ELF-1 (cell line): Measurements from ENCODE around the gene POLD3.
"Not testable (repeated sequence)": the region's sequence is repeated elsewhere in the genome, so short reads cannot be mapped to it uniquely, and the experiment has no call there.

ENCODE experiments used
- DNase-seq: peaks from one replicate; pipeline ENCODE4 v3.0.0-alpha.2; 2016; ENCODE audit warnings: low read depth, low spot score

The POLD3 gene

DNA sequence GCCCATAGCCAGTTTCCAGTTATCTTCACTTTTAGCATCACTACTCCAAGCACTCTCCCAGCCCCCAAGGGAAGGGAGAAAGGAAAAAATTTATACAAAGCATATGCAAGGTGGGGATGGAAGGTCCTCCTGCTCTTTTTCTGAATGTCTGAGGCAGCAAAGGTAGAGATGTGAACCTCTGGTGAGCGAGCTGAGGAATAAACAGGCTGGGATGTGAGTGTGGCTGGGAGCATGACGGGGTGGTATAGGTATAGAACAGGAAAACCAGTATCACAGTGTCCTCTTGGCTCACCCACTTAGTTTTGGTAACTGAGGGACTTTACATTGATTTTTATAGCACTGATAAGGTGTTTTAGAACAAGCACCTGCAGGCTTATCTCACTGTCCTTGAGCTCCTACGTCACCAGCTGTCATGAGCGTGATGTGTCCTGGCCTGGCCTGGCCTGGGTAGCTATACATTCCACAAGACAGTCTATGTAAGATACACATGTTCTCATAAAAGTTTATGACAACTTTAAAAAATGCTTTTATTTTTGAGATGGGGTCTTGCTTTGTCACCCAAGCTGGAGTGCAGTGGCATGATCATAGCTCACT, 10.3 kb upstream of the POLD3 start:
- DNase-seq, result no peak

DNA sequence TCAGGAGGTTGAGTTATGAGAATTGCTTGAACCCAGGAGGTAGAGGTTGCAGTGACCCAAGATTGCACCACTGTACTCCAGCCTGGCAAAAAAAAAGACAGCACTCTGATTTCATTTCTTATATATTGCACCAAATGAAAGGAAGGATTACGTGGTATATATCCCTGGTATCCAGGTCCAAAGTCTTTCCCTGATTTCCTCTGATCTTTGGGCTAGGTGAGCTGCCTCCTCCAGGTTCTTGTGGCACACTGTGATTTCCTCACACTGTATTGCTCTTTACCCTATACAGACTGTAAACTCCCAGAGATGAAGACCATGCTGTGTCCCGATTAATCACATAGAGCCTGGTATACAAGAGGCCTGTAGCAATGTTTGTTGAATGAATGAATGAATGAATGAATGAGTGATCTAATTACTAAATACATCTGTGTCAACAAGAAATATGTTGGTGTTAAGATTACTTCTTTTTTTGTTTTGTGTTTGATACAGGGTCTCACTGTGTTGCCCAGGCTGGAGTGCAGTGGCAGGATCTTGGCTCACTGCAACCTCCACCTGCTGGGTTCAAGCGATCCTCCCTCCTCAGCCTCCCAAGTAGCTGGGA, 9.3 kb upstream of the POLD3 start:
- DNase-seq, result no peak

DNA sequence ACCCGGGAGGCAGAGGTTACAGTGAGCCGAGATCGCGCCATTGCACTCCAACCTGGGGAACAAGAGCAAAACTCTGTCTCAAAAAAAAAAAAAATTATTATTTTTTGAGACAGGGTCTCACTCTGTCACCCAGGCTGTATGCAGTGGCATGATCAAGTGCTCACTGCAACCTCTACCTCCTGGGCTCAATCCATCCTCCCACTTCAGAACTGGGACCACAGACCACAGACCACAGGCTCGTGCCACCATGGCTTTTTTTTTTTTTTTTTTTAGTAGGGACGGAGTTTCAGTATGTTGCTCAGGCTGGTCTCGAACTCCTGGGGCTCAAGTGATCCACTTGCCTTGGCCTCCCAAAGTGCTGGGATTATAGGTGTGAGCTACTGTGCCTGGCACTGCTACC, 1.9 kb upstream of the POLD3 start:
- DNase-seq, result not testable (repeated sequence)

DNA sequence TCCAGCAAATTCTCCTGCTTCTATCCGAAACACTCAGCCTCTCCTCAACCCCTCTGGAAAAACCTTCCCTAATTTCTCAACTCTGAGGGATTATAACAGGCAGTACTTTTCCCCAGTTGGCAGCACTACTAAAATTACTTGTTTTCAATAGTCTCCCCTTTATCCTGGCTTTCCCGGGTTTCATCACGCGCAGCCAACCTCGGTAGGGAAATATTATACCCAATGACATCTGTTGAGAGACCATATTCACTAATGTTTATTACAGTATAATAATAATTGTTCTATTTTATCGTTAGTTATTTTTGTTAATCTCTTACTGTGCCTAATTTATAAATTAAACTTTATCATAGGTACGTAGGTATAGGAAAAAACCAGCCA, 330 bp upstream of the POLD3 start:
- DNase-seq, result no peak

DNA sequence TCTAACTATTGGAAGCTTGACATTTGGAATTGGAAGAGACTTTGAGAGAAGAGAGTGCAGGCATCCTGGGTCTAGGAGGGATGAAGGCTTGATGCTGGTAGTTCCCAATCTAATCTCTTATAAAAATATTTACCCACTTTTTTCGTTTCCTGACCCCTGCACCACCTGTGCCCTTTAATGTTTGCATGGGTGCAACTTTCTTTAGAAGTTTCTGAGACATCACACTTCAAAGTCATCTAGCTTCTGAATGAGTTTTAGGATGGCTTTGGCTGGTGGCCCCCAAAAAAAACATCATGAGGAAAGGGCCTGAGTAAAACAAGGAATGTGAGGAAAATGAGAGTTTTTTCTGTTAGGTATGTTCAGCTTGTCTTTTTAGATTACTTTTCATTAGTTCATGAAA, 1.1 kb downstream of the POLD3 start:
- no peak for DNase-seq

DNA sequence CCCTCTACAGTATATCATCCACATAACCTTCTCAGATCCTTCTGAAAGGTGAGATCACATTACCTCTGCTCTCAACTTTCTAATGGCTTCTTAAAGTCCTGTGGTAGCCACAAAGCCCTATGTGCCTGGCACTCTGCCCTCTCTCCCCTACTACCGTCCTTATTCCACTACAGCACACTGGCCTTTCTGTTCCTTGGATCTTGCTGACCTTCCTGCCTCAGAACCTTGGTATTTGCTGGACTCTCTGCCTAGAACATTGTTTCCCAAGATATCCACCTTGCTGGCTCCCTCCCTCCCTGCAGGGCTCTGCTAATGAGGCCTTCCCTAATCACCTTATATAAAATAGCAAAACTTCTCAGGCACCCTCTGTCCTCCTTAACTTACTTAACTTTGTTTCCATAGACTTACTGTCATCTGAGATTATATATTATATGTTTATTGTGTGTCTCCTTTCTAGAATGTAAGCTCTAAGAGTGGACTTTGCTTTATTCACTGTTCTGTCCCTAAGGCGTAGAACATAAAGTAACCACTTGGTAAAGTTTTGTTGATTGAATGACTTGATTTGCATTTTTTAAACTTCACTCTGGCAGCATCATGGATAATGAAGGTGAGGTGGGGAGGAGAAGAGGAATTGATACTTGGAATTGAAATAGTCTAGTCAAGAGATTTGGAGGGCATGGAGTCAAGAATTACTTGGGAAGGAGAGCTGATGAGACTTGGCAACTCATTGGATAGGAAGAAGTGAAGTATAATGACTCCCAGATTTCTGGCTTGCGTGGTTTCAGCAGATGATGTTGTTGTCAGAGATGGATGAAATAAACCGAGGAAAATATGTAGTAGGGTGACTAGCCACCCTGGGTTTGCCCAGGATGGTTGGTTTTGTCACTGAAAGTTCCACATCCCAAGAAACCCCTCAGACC, 10.5 kb downstream of the POLD3 start:
- no peak for DNase-seq

DNA sequence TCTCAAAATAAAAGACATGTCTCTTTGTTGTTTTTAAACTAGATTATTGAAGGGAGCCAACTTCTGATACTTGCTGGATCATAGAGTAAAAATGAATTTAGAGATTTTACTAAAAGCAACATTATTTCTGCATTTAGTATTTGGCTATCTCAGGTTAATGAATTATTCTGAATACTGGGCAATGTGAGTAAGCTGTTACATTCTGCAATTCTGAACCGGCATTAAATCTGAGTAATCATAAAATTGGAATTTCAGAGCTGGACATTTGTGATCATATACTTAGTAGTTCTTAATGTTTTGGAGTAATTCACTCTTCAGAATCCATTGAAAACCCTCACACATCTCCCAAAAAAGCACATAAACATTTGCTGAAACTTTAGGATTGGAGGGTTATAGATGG, 11.5 kb downstream of the POLD3 start:
- DNase-seq, result no peak

DNA sequence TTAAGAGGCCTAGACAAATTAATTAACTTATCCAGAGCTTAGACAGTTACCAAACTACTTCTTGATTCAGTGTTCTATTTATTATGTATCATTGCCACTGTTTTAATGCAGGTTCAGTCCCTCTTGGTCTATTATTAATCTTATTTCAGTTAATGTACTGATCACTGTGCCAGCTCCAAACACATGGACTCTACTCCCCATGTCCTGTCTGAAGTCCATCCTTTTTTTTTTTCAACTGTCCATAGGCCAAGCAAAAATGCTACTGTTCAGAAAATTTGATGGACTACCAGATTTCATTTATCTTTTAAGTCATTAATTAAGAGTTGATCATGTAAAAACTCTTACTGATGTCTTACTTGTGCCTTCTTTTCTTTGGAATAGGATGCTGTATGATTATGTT, 11.9 kb downstream of the POLD3 start:
- DNase-seq, result no peak

DNA sequence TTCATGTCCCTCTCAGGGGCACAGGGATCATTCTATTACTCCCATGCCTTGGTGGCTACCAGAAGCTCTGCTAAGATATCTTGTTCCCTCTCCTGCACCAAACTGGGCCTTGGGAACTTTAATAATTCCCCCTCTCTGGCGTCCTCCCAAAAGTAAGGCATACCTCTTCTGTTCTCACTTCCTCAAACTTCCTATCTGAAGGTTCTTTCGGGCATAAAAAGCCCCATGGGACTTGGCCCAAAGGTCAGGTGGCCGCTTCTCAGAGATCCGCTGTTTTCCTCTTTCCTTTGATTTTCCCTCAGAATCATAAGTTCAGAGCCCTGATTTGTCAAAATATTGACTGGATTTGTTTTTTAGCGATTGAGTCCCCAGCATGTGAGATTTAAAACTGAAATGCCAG, 13.0 kb downstream of the POLD3 start:
- DNase-seq, result no peak

DNA sequence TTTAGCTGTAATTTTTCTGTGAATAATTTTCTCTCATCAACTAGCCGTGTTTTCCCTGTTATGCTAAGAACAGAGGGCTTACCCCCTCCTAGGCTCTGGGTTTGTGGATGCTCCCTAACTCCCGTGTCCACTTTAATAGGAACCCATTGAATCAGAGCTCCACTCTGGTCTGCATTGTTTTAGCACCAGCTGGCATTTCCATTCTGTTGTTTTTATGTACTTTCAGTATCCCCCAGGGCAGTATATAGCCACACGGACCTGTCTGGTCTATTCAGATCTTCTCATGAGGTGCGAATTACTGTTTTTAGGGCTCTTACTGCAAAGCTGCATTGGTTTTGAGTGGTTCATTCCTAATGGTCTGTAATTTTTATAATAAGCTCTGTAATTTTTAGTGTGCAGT, 16.0 kb downstream of the POLD3 start:
- DNase-seq, result no peak

DNA sequence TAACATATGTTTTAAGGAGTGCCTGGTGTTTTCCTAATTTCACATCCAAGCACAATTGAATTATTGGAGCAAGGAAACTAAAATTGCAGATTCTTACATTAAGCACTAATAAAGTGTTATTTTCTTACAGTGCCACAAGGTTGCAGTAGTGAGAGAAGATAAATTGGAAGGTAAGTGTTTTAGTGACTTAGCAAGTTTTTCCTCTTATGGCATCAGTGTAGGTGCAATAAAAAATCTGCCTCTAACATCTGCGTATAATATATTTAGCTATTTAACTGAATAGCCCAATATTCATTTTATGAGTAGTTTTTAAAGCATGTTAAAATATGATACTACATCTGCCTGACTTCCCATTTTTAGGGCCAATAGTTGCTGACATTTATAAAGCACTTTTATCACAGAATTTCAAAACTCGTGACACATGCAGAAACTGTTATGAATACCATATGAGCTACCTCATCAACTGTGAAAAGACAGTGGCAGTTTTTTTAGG, 19.0 kb downstream of the POLD3 start:
- DNase-seq, result no peak

DNA sequence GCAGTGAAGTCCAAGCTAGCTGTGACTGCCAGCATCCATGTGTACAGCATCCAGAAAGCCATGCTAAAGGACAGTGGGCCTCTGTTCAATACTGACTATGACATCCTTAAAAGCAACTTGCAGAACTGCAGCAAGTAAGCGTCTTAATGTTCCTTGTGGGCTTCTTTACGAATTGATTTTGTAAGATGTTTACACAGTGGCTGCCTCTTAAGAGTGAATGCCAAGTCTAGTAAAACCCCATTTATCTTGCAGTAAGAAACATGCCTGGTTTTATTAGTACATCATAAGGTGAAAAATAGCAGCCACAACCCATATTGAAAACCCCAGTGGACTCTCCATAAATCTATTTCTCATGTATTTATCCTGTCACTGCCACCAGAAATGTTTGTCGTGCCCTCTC, 20.5 kb downstream of the POLD3 start:
- DNase-seq, result no peak

DNA sequence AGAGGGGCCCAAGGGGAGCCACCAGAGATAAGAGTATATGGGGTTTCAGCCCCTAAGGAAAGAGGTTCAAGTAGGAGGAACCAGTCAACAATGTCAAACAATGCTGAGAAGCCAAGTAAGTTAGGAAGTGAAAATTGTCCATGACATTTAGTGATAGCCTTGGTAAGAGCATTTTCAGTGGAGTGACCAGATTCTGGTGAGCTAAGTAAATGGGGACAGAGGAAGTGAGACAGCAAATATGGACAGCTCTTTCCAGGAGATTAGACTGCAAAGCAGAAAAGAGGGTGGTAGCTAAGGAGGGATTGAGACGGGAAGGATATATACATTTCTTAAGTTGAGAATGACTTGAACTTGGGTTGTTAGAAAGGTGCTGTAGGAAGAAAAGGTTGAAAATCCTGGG, 22.9 kb downstream of the POLD3 start:
- no peak for DNase-seq

DNA sequence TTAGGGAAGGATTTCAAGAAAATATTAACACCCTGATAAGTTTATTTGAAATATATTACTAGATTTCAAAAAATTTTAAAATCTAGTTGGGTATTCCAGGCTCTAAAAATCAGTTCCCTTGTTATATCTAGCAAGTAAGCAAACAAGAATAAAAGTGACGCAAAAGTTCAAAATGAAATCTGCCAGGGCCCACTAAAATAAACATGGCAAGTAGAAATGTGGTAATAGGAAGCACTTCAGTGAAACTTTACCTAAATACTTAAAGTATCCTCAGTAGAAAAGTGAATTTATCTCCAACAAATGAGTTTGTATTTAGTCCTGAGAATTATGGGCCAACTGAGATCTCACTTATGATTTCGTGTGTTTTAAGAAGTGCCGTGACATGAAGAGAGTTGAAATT, 23.6 kb downstream of the POLD3 start:
- DNase-seq, result no peak

DNA sequence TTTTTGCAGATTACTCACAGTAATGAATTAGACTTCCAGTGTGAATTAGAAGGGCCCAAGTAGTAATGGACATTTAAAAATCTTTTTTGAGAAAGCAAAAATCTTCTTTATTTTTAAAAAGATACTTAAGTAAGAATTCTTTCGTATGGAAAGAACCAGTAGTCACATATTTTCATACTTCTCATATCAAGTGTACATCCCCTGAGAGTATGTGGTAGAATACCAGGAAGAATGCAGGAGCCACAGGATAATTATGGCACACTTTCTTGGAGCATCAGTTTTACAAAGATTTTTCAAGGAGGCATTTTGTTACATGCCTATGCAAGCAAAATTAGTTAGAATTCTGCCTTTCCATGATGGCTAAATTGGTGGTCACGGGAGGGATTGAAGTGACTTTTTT, 28.1 kb downstream of the POLD3 start:
- DNase-seq, result no peak

DNA sequence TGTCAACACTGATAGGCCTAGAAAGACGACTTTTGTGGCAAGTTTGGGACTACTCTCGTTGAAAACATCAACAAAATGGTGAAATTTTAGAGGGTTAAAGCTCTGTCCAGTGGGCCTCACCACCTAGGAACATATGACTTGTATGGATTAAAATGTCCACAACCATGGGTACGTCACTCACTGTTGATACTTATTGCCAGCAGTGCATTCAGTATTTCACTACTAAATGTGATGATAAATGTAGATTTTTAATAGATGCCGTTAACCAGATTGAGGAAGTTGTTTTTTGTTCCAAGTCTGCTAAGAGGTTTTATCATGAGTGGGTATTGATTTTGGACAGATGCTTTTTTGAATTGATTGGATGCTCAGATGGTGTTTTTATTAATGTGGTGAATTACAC, 33.7 kb downstream of the POLD3 start:
- no peak for DNase-seq

DNA sequence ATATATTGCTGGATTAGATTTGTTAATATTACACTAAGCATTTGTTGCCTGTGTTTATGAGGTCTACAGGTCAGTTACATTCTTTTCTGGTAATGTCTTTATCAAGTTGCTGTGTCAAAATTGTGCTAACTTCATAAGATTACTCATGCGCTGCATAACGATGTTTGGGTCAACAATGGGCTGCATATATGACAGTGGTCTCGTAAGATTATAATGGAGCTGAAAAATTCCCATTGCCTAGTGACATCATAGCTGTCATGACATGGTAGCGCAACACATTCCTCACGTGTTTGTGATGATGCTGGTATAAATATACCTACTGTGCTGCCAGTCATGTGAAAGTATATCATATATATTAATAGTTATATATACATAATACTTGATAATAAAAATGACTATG, 34.2 kb downstream of the POLD3 start:
- no peak for DNase-seq

DNA sequence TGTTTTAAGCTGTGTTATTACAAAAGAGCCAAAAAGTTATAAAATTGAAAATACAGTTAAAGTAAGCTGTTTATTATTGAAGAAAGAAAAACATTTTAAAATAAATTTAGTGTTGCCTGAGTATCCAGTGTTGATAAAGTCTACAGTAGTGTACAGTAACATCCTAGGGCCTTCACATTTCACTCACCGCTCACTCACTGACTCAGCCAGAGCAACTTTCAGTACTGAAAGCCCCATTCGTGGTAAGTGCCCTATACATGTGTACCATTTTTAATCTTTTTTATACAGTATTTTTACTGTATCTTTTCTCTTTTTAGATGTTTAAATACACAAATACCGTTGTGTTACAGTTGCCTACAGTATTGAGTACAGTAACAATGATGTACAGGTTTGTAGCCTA, 35.0 kb downstream of the POLD3 start:
- no peak for DNase-seq

DNA sequence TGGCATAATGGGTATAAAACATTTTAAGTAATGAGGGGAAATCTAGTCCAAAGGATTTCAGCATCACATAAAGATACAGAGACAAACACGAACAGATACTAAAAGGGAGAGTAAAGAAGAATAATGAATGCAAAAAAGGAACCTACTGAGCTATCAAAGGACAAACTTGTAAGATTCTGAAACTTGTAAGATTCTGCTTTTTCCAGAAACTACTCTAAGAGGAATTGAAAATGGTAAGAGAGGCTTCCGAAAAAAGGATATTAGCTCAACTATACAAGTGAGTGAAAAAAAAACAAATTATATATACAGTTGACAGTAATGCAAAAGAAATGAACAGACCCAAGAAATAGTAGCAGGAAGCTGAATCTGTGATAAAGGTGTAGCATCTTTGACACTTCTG, 37.7 kb downstream of the POLD3 start:
- DNase-seq, result no peak

DNA sequence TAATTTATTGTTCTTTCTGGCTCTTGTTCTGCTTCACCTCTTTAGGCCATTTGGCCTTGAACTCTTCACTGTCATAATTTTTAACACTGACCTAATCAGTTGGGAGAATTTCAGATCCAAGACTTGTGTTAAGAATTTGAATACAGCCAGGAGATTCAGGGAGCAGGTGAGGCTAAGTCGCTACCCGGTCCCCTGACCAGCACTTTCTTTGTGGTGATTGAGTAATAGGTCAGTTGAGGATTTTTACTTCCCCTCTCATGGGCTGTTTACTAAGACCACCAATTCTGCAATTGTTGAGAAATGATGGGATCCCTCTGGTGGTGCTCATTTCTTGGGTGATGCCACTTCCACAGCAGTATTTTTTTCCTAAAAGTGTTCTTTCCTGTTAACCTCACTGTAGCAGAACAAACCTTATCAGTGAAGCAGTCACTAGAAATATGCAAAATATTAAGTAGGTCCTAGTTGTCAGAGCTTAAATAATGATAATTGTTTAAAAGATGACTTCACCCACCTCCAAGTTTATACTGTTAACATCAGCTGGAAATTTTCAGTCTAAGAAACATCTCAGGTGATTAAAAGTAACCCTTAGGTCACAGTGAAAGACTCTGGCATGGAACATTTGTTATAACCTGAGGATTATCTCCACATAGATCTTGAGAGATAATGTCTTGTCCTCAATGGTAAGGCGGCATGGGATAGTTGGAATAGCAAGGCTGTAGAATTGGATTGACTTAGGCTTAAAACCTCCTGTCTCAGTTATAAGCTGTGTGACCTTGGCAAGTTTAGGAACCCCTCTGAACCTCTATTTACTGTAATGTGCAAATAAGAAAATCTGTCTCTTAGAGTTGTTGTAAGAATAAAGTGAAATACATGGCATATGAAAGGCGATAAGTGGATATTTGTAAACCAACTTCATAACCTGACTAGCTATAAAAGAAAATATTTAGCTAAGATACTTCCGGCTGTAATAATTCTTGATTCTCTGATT, 41.3 kb downstream of the POLD3 start:
- DNase-seq, result no peak

DNA sequence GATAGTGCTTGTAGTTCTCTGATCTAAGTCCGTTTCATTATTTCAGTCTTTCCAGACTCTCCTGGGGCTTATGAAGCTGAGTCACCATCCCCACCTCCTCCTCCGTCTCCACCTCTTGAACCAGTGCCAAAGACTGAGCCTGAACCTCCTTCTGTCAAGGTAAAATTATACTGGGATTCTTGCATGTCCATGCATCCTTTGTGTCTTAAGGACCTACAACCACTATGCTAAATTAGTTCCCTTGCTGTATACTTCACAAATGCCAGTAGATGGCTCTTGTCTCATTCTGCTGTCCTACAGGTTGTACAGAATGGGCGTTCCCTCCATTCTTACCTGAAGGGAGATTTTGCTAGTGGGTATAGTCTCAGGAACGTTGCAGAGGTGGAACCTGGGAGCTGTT, 42.2 kb downstream of the POLD3 start:
- DNase-seq, result no peak
